OCI-LY1 (cell line): Measurements from ENCODE around the gene LSMEM2.

Experiments used
- H2AFZ ChIP-seq: fragments of 200-600 bp; sonication (generic), shearing (Covaris generic); 2 replicates; pipeline ENCODE4 v1.6.0; 2014; ENCODE audit warnings: antibody characterized with exemption, mild to moderate bottlenecking, low read length
- H3F3A ChIP-seq: fragments of 200-600 bp; sonication (generic), shearing (Covaris generic); 2 replicates; pipeline ENCODE4 v1.6.0; 2014; ENCODE audit warnings: mild to moderate bottlenecking, antibody characterized with exemption, low read length, moderate library complexity; ENCODE audit not compliant: insufficient read depth
- H3K27ac ChIP-seq: fragments of 200-600 bp; sonication (generic); 2 replicates; pipeline ENCODE4 v1.5.1; 2014; ENCODE audit warnings: low read length, mixed run types, mild to moderate bottlenecking, low read depth; ENCODE audit not compliant: poor library complexity, severe bottlenecking
- H3K27me3 ChIP-seq: fragments of 200-600 bp; sonication (generic); 2 replicates; pipeline ENCODE4 v1.6.0; 2014; ENCODE audit warnings: antibody characterized with exemption, mild to moderate bottlenecking, low read length, moderate library complexity; ENCODE audit not compliant: insufficient read depth
- H3K36me3 ChIP-seq: fragments of 200-600 bp; sonication (generic); 2 replicates; pipeline ENCODE4 v1.6.1; 2014; ENCODE audit warnings: mild to moderate bottlenecking, antibody characterized with exemption, low read length, moderate library complexity, mixed read lengths; ENCODE audit not compliant: insufficient read depth
- H3K4me1 ChIP-seq: fragments of 200-600 bp; sonication (generic); 2 replicates; pipeline ENCODE4 v1.5.1; 2014; ENCODE audit warnings: mild to moderate bottlenecking, low read length, moderate library complexity; ENCODE audit not compliant: insufficient read depth, severe bottlenecking
- H3K4me2 ChIP-seq: fragments of 200-600 bp; sonication (generic), shearing (Covaris generic); 2 replicates; pipeline ENCODE4 v1.6.1; 2014; ENCODE audit warnings: low read length
- H3K4me3 ChIP-seq: fragments of 200-600 bp; sonication (generic); 2 replicates; pipeline ENCODE4 v1.5.1; 2014; ENCODE audit warnings: low read length, low read depth, mild to moderate bottlenecking, mixed read lengths; ENCODE audit not compliant: poor library complexity, severe bottlenecking
- H3K79me2 ChIP-seq: fragments of 200-600 bp; shearing (Covaris generic); 2 replicates; pipeline ENCODE4 v1.6.1; 2016; ENCODE audit warnings: mixed run types, low read length, mixed read lengths; ENCODE audit not compliant: insufficient read depth
- H3K9ac ChIP-seq: fragments of 200-600 bp; sonication (generic), shearing (Covaris generic); 2 replicates; pipeline ENCODE4 v1.6.1; 2014; ENCODE audit warnings: mild to moderate bottlenecking, low read length, mixed read lengths
- H3K9me2 ChIP-seq: fragments of 200-600 bp; sonication (generic), shearing (Covaris generic); 2 replicates; pipeline ENCODE4 v1.6.1; 2014; ENCODE audit warnings: low read depth, mild to moderate bottlenecking, low read length, mixed read lengths
- H3K9me3 ChIP-seq: fragments of 200-600 bp; shearing (Covaris generic); 2 replicates; pipeline ENCODE4 v1.6.1; 2014; ENCODE audit warnings: low read length, mixed read lengths
- H4K20me1 ChIP-seq: fragments of 200-600 bp; sonication (generic), shearing (Covaris generic); 2 replicates; pipeline ENCODE4 v1.6.0; 2016; ENCODE audit warnings: mild to moderate bottlenecking, low read length; ENCODE audit not compliant: insufficient read depth
- CTCF ChIP-seq: fragments of 200-600 bp; sonication (generic), shearing (Covaris generic); IDR thresholded peaks from 2 replicates; pipeline ENCODE4 v1.5.1; 2017; ENCODE audit warnings: mild to moderate bottlenecking, antibody characterized with exemption, low read length, moderate library complexity, mixed read lengths
- EZH2 ChIP-seq: fragments of 200-600 bp; sonication (generic), shearing (Covaris generic); IDR thresholded peaks from 2 replicates; pipeline ENCODE4 v1.8.0; 2017; ENCODE audit warnings: borderline replicate concordance, mixed run types, mild to moderate bottlenecking, antibody characterized with exemption, low read length, moderate library complexity, mixed read lengths

The LSMEM2 gene

GRCh38 chr3:50230794-50231125 is 48.1 kb upstream of the LSMEM2 start:
- H3K27me3 ChIP-seq: no peaks in the 10 kb centered on the region
- TF ChIP-seq CTCF (no peak), EZH2 (no peak)
- no peaks in the 10 kb centered on the region for H3K9me2 ChIP-seq
- no peaks in the 10 kb centered on the region for H4K20me1 ChIP-seq
- H3F3A ChIP-seq: no peaks in the 10 kb centered on the region
- H3K27ac ChIP-seq: no peak overlapping the region
- H3K4me1 ChIP-seq: peaks cover 40% of the 10 kb centered on the region
- no peaks in the 10 kb centered on the region for H3K79me2 ChIP-seq
- no peak overlapping the region for H3K4me2 ChIP-seq
- no peak overlapping the region for H3K9ac ChIP-seq
- H3K36me3 ChIP-seq: no peaks in the 10 kb centered on the region
- H3K4me3 ChIP-seq: no peak overlapping the region
- H3K9me3 ChIP-seq: no peaks in the 10 kb centered on the region
- no peak overlapping the region for H2AFZ ChIP-seq

GRCh38 chr3:50231581-50231980 is 47.3 kb upstream of the LSMEM2 start:
- H3K4me1 ChIP-seq: peaks cover 35% of the 10 kb centered on the region
- H3F3A ChIP-seq: no peaks in the 10 kb centered on the region
- H3K36me3 ChIP-seq: no peaks in the 10 kb centered on the region
- no peaks in the 10 kb centered on the region for H3K9me3 ChIP-seq
- H2AFZ ChIP-seq: no peak overlapping the region
- no peak overlapping the region for H3K4me2 ChIP-seq
- H3K4me3 ChIP-seq: no peak overlapping the region
- H3K9me2 ChIP-seq: no peaks in the 10 kb centered on the region
- no peaks in the 10 kb centered on the region for H3K27me3 ChIP-seq
- H3K9ac ChIP-seq: no peak overlapping the region
- no peak overlapping the region for H3K27ac ChIP-seq
- TF ChIP-seq EZH2 (no peak), CTCF (no peak)
- no peaks in the 10 kb centered on the region for H4K20me1 ChIP-seq
- H3K79me2 ChIP-seq: peaks cover 4% of the 10 kb centered on the region

- Histone ChIP-seq H3K9me2 (no peaks in the 10 kb centered on the region), H3K27me3 (no peaks in the 10 kb centered on the region), H3K36me3 (no peaks in the 10 kb centered on the region), H3K4me2 (no peak overlapping the region), H3F3A (no peaks in the 10 kb centered on the region), H3K4me1 (peaks cover 30% of the 10 kb centered on the region), H3K9ac (no peak overlapping the region), H4K20me1 (no peaks in the 10 kb centered on the region), H2AFZ (no peak overlapping the region), H3K4me3 (no peak overlapping the region), H3K79me2 (peaks cover 11% of the 10 kb centered on the region), H3K27ac (no peak overlapping the region), H3K9me3 (no peaks in the 10 kb centered on the region)
- no peak for TF ChIP-seq EZH2
- no peak for TF ChIP-seq CTCF
Measured at GRCh38 chr3:50232303-50232702, 46.6 kb upstream of the LSMEM2 start.
